ENCODE results near the gene PRDM16. TPM values are rescaled to one million over a fixed set of nuclear protein-coding genes. Genes with fewer than 3 reads are reported as not detected.

PRDM16 gene
- total and polyA plus RNA-seq, 2 of the 13 experiments (the other 11 are each of a cell fraction or from before 2014, with no cell fraction given), result 0.15 to 0.81 TPM

DNA sequence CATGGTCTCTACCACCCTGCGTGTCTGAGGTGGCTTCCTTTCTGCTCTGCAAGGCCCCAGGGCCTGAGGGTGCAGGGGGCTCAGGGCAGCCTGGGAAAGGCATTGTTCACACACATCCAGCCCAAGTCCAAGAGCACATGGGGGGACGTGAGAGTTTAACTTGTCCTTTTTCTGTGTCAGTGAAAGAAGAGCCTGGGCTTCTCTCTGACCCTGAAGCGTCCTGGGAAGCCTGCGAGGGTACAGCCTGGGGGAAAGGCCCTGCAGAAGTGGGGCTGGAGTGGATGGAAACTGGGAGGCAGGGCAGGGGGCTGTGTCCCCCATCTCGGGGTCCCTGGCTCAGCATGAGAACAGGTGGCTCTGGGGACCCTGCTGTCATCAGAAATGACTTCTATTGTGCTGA is 181.6 kb downstream of the PRDM16 start (continued):
- TF ChIP-seq WIZ (CRISPR knock-in tag; IDR thresholded peaks at IDR 0.05) (no peak), ZC3H4 (CRISPR knock-in tag; IDR thresholded peaks at IDR 0.05; ENCODE audit: borderline replicate concordance) (0 out of 2 replicates have a peak, but pooled peaks have one; percentile 31), ZNF7 (CRISPR knock-in tag; IDR thresholded peaks at IDR 0.05) (no peak), TAF1 (CRISPR knock-in tag; IDR thresholded peaks at IDR 0.05) (no peak), ZBTB46 (CRISPR knock-in tag; IDR thresholded peaks at IDR 0.05; ENCODE audit: borderline replicate concordance) (peak; percentile 7; the same call in 1 of the 2 replicates), RBAK (CRISPR knock-in tag; IDR thresholded peaks at IDR 0.05) (no peak), TFAP4 (IDR thresholded peaks at IDR 0.05; ENCODE audit: borderline replicate concordance, low read depth) (no peak), ZNF598 (CRISPR knock-in tag; IDR thresholded peaks at IDR 0.05; ENCODE audit: borderline replicate concordance) (no peak), KAT7 (CRISPR knock-in tag; IDR thresholded peaks at IDR 0.05; ENCODE audit: borderline replicate concordance) (no peak), HINFP (CRISPR knock-in tag; IDR thresholded peaks at IDR 0.05; ENCODE audit: low read depth) (no peak), SCMH1 (CRISPR knock-in tag; IDR thresholded peaks at IDR 0.05; ENCODE audit: borderline replicate concordance) (no peak), TP53 (CRISPR knock-in tag; conservative IDR thresholded peaks at IDR 0.05) (no peak), HOXA9 (CRISPR knock-in tag; IDR thresholded peaks at IDR 0.05; ENCODE audit: borderline replicate concordance) (no peak), NKX3-1 (CRISPR knock-in tag; IDR thresholded peaks at IDR 0.05) (no peak), HMG20A (CRISPR knock-in tag; IDR thresholded peaks at IDR 0.05; ENCODE audit: borderline replicate concordance) (no peak), ZNF558 (CRISPR knock-in tag; IDR thresholded peaks at IDR 0.05; ENCODE audit: borderline replicate concordance) (0 out of 2 replicates have a peak, but pooled peaks have one; percentile 10)
- TF ChIP-seq, protein P1, sequence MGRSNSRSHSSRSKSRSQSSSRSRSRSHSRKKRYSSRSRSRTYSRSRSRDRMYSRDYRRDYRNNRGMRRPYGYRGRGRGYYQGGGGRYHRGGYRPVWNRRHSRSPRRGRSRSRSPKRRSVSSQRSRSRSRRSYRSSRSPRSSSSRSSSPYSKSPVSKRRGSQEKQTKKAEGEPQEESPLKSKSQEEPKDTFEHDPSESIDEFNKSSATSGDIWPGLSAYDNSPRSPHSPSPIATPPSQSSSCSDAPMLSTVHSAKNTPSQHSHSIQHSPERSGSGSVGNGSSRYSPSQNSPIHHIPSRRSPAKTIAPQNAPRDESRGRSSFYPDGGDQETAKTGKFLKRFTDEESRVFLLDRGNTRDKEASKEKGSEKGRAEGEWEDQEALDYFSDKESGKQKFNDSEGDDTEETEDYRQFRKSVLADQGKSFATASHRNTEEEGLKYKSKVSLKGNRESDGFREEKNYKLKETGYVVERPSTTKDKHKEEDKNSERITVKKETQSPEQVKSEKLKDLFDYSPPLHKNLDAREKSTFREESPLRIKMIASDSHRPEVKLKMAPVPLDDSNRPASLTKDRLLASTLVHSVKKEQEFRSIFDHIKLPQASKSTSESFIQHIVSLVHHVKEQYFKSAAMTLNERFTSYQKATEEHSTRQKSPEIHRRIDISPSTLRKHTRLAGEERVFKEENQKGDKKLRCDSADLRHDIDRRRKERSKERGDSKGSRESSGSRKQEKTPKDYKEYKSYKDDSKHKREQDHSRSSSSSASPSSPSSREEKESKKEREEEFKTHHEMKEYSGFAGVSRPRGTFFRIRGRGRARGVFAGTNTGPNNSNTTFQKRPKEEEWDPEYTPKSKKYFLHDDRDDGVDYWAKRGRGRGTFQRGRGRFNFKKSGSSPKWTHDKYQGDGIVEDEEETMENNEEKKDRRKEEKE (IDR thresholded peaks at IDR 0.05), result no peak
- TF ChIP-seq, protein P2, sequence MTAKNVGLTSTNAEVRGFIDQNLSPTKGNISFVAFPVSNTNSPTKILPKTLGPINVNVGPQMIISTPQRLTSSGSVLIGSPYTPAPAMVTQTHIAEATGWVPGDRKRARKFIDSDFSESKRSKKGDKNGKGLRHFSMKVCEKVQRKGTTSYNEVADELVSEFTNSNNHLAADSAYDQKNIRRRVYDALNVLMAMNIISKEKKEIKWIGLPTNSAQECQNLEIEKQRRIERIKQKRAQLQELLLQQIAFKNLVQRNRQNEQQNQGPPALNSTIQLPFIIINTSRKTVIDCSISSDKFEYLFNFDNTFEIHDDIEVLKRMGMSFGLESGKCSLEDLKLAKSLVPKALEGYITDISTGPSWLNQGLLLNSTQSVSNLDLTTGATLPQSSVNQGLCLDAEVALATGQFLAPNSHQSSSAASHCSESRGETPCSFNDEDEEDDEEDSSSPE (CRISPR knock-in tag; IDR thresholded peaks at IDR 0.05), result 0 out of 2 replicates have a peak, but pooled peaks have one; percentile 20
- TF ChIP-seq, protein P3, sequence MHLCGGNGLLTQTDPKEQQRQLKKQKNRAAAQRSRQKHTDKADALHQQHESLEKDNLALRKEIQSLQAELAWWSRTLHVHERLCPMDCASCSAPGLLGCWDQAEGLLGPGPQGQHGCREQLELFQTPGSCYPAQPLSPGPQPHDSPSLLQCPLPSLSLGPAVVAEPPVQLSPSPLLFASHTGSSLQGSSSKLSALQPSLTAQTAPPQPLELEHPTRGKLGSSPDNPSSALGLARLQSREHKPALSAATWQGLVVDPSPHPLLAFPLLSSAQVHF (CRISPR knock-in tag; IDR thresholded peaks at IDR 0.05), result no peak
- TF ChIP-seq, protein P4, sequence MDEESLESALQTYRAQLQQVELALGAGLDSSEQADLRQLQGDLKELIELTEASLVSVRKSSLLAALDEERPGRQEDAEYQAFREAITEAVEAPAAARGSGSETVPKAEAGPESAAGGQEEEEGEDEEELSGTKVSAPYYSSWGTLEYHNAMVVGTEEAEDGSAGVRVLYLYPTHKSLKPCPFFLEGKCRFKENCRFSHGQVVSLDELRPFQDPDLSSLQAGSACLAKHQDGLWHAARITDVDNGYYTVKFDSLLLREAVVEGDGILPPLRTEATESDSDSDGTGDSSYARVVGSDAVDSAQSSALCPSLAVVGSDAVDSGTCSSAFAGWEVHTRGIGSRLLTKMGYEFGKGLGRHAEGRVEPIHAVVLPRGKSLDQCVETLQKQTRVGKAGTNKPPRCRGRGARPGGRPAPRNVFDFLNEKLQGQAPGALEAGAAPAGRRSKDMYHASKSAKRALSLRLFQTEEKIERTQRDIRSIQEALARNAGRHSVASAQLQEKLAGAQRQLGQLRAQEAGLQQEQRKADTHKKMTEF (CRISPR knock-in tag; IDR thresholded peaks at IDR 0.05), result no peak
